HG02943 (cell line): ENCODE measurements around the gene PLXNC1.

Experiments
- ATAC-seq: cut with Tn5 transposase; IDR thresholded peaks from one replicate; pipeline ENCODE4 v1.9.1; 2021; ENCODE audit warnings: mild to moderate bottlenecking, low read depth, moderate library complexity; ENCODE audit not compliant: unreplicated experiment

The PLXNC1 gene

GRCh38 chr12:94326727-94327126 is 178.3 kb downstream of the PLXNC1 start:
- no peak for ATAC-seq

- no peak for ATAC-seq
Measured at GRCh38 chr12:94327809-94328208, 179.4 kb downstream of the PLXNC1 start.

DNA sequence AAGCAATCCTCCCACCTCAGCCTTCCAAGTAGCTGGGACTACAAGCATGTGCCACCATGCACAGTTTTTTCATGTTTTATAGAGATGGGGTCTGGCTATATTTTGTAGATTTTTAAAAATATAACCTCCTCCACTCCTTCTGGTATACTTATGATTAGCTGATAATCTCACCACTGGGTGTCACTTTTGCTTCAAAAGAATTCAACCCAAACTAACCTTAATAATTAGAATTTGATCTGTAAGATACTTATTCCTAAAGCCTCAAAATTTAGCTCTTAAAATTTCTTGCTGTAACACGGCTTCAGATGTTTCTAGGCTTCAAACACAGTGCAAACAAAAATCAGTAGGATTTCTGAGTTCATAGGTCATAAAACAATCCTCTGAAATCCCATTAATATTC is 181.0 kb downstream of the PLXNC1 start:
- ATAC-seq, result no peak

- no peak for ATAC-seq
Measured at GRCh38 chr12:94333396-94333795, 185.0 kb downstream of the PLXNC1 start.

GRCh38 chr12:94336211-94336925 is 188.0 kb downstream of the PLXNC1 start:
- ATAC-seq, result no peak

DNA sequence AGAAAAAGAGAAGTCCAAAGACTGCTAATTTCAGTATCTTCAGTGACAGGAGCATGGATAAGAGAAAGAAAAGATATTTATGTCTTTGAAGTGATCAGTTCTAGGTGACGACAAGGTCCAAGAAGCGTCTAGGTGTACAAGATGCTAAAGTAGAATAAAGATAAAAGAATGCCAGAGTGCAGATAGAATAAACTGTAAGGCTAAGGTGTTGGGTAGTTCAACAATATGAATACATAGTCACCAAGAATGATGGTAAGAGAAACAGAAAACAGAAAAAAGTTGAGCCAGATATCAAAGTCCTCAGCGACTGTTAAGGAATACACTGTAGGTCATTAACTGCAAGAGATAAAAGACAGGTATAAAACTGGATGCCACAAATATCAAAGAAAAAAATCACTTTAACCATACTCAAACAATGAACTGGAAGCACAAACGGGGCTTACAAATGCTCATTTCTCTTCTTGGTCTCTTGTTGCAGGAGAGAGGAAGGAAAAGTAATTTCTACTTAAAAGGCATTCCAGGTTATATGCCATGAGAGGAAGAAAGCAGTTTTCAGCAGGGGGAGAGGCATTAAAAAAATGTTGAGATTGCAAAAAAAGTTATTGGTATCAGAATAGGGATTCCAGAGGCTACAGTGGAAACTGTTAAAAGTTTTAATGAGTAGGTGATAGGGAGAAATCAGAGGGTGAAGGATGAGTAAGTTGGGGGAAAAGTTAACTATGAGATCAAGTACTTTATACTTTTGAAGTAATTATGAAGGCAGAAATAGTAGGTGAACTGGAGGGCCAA is 189.8 kb downstream of the PLXNC1 start:
- ATAC-seq, result no peak

GRCh38 chr12:94340573-94340972 is 192.2 kb downstream of the PLXNC1 start:
- ATAC-seq, result no peak

DNA sequence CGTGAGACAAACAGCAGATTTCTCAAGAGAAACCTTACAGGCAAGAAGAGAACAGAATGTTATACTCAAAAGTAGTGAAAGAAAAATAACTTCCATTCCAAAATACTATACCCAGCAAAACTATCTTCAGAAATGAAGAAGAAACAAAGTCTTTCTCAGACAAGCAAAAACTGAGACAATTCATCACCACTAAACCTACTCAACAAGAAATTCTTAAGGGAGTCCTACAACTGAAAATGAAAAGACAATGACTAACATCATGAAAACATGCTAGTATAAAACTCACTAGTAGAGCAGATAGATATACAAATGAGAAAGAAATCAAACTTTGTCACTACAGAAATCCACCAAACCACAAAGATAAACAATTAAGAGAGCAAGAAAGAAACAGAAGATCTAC is 204.8 kb downstream of the PLXNC1 start:
- ATAC-seq, result no peak
